Measurements from ENCODE around the gene CMPK2.

The CMPK2 gene

GRCh38 chr2:6913415-6914157 lies 47.9 kb upstream of the CMPK2 start (continued):
- TF ChIP-seq BACH2 (CRISPR knock-in tag; IDR thresholded peaks at IDR 0.05; ENCODE audit: borderline replicate concordance) = no peak
- no peak for TF ChIP-seq SNAI2 (CRISPR knock-in tag; IDR thresholded peaks at IDR 0.05)
- no peak for TF ChIP-seq ESRRG (CRISPR knock-in tag; IDR thresholded peaks at IDR 0.05)
- TF ChIP-seq TOX (CRISPR knock-in tag; IDR thresholded peaks at IDR 0.05; ENCODE audit: borderline replicate concordance) = no peak
- TF ChIP-seq ZFP3 (CRISPR knock-in tag; IDR thresholded peaks at IDR 0.05) = no peak

GRCh38 chr2:6911721-6912120 lies 46.0 kb upstream of the CMPK2 start:
- ATAC-seq = no peak
- TF ChIP-seq TCF4 (CRISPR knock-in tag; IDR thresholded peaks at IDR 0.05; ENCODE audit: borderline replicate concordance) (no peak), CREB5 (CRISPR knock-in tag; IDR thresholded peaks at IDR 0.05; ENCODE audit: low read depth) (no peak), PATZ1 (CRISPR knock-in tag; IDR thresholded peaks at IDR 0.05; ENCODE audit: borderline replicate concordance) (no peak), POU6F1 (CRISPR knock-in tag; IDR thresholded peaks at IDR 0.05; ENCODE audit: borderline replicate concordance, low read depth) (no peak), ARNTL (CRISPR knock-in tag; IDR thresholded peaks at IDR 0.05; ENCODE audit: borderline replicate concordance, low read depth) (no peak), ISL1 (CRISPR knock-in tag; IDR thresholded peaks at IDR 0.05) (no peak), CSRNP3 (CRISPR knock-in tag; IDR thresholded peaks at IDR 0.05) (no peak), TSHZ2 (CRISPR knock-in tag; IDR thresholded peaks at IDR 0.05) (no peak), RARB (CRISPR knock-in tag; IDR thresholded peaks at IDR 0.05) (no peak), ZNF70 (CRISPR knock-in tag; IDR thresholded peaks at IDR 0.05) (no peak), TOX (CRISPR knock-in tag; IDR thresholded peaks at IDR 0.05; ENCODE audit: borderline replicate concordance) (no peak), ZNF565 (CRISPR knock-in tag; conservative IDR thresholded peaks at IDR 0.05; ENCODE audit: low read depth) (no peak)

- ATAC-seq = no peak
- TF ChIP-seq ZFP30 (CRISPR knock-in tag; IDR thresholded peaks at IDR 0.05) (no peak), POU6F1 (CRISPR knock-in tag; IDR thresholded peaks at IDR 0.05; ENCODE audit: borderline replicate concordance, low read depth) (no peak), OSR1 (CRISPR knock-in tag; IDR thresholded peaks at IDR 0.05) (no peak), ZNF70 (CRISPR knock-in tag; IDR thresholded peaks at IDR 0.05) (no peak), ARNTL (CRISPR knock-in tag; IDR thresholded peaks at IDR 0.05; ENCODE audit: borderline replicate concordance, low read depth) (no peak), CREB5 (CRISPR knock-in tag; IDR thresholded peaks at IDR 0.05; ENCODE audit: low read depth) (no peak), ZNF8 (CRISPR knock-in tag; IDR thresholded peaks at IDR 0.05) (no peak), ESRRG (CRISPR knock-in tag; IDR thresholded peaks at IDR 0.05) (no peak), ZNF565 (CRISPR knock-in tag; conservative IDR thresholded peaks at IDR 0.05; ENCODE audit: low read depth) (no peak)
Observed at GRCh38 chr2:6909431-6910385, 44.0 kb upstream of the CMPK2 start.
